Erythroblast (primary cell): ENCODE measurements around the gene APOL4.
"Not testable (repeated sequence)": the region's sequence is repeated elsewhere in the genome, so short reads cannot be mapped to it uniquely, and the experiment has no call there.

Experiments
- DNase-seq, 2 experiments: peaks; one replicate each; lab custom pipeline; 2025; lab: John Stamatoyannopoulos, UW
- GATA1 ChIP-seq: IDR thresholded peaks from 2 replicates; pipeline ENCODE4 v1.6.1; 2011; ENCODE audit warnings: low read depth, mild to moderate bottlenecking, control low read depth, low read length, moderate library complexity
- POLR2A ChIP-seq: IDR thresholded peaks from 2 replicates; pipeline ENCODE4 v1.6.1; 2011; ENCODE audit warnings: mild to moderate bottlenecking, low read length

The APOL4 gene

DNA sequence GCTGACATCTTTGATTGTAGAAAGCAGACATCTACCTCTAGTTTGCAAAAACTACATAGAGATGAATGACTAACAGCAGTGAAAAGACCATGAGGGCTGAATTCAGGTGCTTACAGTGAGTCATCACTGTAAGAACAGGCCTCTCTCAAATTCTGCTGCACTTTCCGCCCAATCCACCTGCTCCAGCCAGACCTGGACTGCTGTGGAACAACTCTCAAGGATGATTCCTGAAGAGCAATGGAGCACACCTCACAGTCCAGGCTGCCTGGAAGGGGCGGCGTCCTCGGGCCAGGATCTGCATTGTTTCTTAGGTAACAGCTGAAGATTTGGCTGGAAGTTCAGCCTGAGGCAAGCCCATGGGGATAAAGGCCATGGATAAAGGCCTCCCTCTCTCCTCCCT lies 22.6 kb upstream of the APOL4 start:
- TF ChIP-seq POLR2A (no peak), GATA1 (no peak)
- no peak for DNase-seq

DNA sequence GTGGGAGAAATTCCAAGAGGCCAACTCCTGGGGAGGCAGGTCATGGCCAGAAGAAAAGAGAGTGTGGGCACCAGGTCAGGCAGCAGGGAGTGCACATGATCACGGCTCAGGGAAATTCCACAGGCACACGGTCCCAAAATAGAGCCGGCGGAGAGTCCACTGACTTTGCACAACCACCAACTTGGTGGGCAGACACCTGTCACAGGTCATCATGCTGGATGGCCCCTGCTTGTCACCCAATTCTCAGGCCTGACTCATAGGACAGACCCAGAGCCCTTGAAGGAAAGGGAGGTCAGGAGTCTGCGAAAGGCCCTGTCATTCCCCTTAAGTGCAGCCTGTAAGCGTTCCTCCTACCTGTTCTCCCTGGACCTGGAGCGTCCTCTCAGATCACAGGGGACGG lies 21.9 kb upstream of the APOL4 start:
- TF ChIP-seq POLR2A (no peak), GATA1 (no peak)
- DNase-seq: no peak

DNA sequence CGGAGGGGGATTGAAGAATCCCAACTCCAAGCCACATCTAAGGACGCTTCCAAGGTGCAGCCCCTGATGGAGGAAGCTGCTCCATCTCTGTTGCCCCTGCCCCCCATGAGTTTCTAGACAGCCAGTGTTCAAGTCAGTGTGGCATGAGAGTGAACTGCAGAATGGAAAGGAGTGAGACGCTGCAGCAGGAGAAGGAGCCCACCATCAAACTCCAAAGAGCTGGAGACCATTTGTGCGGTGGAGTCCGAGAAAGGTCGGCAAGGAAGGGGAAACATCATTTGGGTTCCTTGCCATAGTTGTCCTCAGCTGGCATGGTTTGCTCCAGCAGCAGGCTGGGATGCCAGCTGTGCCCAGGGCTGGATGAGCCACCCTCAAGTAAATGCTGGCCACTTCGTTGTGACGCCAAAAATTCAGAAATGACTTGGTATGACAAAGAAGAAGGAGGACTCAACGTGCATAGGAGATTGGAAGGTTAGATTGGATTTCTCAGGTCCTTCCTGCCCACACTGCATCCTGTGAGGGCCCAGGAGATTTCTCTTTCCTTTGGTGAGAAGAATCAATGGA lies 21.4 kb upstream of the APOL4 start:
- TF ChIP-seq GATA1: no peak
- no peak for TF ChIP-seq POLR2A
- DNase-seq: no peak

DNA sequence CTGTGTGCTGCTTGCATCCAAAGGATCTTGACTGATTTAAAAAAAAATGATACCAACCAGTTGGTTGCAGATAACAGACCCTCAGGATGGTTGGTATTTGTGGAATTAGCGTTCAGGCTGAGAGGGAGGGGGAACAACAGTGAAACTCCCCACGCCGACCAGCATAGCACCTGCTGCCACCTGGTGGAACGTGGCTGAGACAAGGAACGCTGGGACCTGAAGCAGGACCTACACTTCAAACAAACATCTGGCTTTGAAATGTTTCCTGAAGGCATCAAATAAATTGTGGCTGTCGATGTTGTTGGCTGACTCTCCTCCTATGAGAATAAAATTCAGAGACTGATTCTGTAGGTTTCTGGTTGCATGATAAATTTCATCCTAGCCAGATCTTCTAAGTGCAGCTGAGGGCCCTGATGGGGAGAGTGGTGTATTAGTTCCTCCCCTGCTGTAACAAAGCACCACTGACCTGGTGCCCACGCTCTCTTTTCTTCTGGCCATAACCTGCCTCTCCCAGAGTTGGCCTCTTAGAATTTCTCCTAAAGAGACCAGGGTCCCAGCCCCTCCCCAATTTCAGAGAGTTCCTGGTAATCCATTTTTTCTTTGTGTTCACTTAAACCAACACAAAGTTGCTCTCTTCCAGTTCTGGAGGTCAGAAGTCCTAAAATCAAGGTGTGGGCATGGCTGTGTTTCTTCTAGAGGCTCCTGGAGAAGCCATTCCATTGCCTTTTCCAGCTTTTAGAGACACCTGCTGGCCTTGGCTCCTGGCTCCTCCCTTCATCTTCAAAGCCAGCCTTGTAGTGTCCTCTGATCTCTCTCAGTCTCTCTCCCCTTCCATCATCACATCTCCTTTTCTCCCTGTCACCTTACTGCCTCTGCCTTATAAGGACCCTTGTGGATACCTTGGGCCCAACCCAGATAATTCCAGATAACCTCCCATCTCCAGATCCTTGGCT lies 20.5 kb upstream of the APOL4 start:
- TF ChIP-seq POLR2A: no peak
- TF ChIP-seq GATA1: no peak
- DNase-seq: peak; percentile 62 to 77

DNA sequence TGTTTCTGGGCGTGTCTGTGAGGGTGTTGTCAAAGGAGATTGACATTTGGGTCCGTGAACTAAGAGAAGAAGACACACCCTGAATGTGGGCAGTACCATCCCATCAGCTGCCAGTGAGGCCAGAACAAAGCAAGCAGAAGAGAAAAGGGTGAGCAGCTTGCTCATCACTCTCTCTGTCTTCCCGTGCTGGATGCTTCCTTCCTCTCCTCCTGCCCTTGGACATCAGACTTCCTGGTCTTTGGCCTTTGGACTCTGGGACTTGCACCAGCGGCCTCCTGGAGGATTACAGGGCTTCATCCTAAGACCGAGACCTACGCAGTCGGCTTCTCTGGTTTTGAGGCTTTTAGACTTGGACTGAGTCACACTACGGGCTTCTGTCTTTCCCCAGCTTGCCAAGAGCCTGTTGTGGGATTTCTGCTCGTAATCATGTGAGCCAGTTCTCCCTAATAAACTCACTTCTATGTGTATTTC lies 18.9 kb upstream of the APOL4 start:
- DNase-seq: peak; percentile 36 to 49
- TF ChIP-seq GATA1: no peak
- TF ChIP-seq POLR2A: peak; percentile 63

DNA sequence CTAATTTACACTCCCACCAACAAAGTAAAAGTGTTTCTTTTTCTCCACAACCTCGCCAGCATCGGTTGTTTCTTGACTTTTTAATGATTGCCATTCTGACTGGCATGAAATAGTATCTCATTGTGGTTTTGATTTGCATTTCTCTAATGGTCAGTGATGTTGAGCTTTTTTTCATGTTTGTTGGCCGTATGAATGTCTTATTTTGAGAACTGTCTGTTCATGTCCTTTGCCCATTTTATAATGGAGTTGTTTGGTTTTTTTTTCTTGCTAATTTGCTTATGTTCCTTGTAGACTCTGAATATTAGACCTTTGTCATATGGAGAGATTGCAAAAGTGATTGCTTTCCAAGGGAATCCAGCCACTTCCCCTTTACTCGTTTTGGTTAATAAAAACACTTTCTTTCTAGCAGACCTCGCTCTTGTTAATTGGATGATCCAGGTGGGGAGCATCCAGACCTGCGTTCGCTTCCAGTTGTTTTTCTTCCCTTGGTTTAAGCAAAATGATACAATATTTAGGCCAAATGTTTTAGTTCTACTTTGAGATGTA lies 17.1 kb upstream of the APOL4 start:
- DNase-seq: no peak
- TF ChIP-seq POLR2A (no peak), GATA1 (no peak)

DNA sequence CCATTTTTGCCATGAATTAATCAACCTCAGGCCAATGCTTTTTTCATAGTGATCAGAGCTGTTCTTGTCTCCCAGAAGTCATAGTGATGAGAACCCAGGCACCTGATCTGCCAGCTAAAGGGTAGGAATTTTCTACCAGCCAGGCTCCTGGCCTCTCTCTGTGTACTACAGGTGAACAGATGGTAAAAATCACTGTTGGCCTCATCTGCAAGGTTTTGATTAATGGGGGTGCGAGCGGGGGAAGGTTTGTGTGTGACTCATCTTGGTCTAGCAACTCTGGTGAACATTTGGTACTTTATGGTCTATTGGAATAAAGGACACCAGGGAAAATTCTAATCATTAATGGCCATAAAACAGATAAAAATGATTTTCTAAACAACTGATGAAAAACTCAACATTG lies 14.4 kb upstream of the APOL4 start:
- DNase-seq: no peak
- no peak for TF ChIP-seq GATA1

DNA sequence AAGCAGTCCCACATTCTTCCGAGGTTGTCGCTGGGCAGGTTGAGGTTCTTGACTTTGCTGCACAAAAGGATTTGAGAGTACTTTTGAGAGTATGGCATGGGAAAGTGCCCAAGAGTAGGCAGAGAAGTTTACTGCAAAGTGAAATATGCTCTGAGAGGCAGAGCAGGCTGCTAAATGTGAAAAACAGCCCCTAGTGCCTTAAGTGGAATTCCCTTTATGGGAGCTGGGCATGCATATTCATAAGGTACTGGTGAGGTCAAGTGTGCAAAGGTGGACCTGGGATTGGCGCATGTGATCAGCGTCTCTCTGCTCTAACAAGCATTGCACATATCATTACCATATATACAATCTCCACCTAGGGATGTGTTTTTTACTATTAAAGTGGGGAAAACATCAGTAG lies 12.0 kb upstream of the APOL4 start:
- DNase-seq: no peak

DNA sequence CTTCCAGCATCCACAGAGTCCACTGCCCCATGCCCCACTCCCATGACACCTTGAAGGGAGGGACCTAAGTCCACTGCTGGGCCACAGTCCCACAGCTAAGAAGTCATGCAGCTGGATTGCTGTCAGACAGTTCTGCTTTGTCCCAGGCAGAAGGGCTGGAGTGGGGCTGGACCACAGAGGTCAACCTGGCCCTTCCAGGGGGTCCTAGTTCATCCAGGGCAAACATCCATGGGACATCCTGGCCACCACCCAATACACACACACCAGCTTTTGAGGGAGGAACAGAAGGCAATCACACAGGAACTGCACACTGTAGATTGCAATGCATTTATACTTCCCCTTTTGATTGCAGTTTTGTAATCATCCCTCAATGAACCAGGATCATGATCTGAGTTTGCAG lies 11.3 kb upstream of the APOL4 start:
- TF ChIP-seq GATA1 (no peak), POLR2A (no peak)
- DNase-seq: no peak

More for the DNA sequence above, 12.0 kb upstream of the APOL4 start:
- TF ChIP-seq GATA1 (no peak), POLR2A (no peak)

DNA sequence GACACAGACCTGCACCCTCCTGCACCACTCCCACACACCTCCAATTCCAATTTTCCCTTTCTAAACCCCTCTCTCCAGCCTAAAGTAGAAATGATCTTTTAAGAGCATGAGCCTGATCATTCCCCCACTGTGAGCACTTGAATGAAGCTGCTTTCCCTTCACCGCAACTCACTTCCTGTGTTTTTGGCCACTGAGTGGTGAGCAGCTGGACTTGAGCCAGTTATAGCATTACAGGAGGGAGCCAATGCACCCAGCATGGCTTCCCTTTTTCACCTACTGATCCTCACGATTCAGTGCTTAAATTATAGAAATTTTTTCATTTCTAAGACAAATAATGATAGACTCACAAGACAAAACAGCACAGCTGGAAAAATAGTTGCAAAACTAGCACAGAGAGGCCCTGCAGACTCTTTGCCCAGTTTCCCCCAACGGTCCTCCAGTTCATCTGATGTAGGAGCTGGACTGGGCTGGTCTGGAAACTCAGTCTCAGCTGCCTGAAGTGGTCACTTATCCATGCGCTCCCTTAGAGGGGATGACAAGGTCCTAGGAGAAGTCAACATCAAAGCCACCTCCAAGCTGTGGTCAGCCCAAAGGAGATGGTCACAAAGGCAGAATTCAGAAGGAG lies 9.7 kb upstream of the APOL4 start:
- no peak for DNase-seq
- TF ChIP-seq GATA1: no peak
- no peak for TF ChIP-seq POLR2A

DNA sequence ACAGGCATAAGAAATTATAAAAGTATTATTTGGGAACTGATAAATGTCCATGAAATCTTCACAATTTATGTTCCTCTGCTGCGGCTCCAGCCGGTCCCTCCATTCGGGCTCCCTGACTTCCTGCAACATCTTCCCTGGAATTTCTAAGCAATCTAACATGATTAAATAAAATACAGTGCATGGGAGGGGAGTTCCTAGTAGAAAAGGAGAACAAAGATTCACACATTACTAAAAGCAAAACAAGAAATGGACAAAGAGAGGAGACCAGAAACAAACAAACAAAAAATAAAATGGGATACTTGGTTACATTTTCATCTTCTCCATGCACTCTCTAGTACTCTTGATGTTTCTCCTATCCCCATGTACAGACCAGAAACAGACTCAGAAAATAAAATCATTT lies 8.6 kb upstream of the APOL4 start:
- TF ChIP-seq POLR2A (no peak), GATA1 (no peak)
- no peak for DNase-seq

DNA sequence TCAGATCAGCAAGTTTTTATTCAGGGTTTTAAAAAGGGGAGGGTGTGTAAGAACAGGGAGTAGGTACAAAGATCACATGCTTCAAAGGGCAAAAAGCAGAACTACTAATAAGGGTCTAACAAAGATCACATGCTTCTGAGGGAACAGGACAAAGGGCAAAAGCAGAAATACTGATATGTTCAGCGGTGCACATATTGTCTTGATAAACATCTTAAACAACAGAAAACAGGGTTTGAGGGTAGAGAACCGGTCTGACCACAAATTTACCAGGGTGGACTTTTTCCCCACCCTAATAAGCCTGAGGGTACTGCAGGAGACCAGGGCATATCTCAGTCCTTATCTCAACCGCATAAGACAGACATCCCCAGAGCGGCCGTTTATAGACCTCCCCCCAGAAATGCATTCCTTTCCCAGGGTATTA lies 7.9 kb upstream of the APOL4 start:
- peak; percentile 13 to 30 for DNase-seq

DNA sequence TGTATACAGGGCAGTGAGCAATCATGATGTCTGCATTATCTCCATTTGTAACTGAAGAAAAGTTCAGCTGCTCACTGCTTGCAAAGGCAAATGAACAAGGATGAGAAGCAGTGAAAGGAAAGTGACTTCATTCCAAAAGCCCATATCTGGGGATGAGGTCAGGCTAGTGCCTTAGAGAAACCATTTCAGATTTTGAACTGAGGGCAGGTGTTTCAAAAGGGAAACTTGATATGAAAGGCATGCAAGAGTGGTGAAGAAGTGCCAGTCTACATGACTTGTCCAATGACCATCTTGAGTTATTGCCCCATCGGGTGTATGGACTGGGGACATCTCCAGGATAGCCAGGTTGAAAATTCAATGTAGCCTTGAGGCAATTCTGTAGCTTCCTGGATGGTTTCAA lies 7.3 kb upstream of the APOL4 start:
- TF ChIP-seq POLR2A: no peak
- TF ChIP-seq GATA1: no peak
- no peak for DNase-seq

DNA sequence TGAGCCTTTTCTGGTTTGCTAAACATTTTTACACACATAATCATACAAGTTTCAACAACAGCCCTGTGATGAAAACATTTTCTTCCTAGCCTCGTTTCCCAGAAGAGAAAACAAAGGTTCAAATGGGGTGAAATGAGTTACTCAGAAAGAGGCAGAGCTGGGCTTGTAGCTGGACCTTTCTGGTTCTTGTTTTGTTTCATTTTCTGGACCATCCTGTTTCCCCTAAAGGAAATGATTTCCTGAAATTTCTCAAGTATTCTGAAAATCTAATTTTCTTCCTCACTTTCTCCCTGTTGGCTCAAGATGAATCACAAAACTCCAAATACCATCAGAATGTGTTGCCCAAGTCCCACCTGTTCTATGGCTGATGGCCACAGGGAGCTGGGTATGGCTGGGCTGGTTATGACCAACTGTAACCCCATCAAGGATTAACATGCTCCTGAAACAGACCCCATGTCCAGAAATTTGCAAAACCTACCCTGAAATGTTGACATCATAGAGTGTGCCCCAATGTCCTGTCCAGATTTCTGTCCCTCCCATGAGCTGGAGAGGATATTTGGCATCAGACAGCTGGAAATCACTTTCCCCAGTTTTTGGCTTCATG lies 6.7 kb upstream of the APOL4 start:
- no peak for DNase-seq
- TF ChIP-seq POLR2A (no peak), GATA1 (no peak)

DNA sequence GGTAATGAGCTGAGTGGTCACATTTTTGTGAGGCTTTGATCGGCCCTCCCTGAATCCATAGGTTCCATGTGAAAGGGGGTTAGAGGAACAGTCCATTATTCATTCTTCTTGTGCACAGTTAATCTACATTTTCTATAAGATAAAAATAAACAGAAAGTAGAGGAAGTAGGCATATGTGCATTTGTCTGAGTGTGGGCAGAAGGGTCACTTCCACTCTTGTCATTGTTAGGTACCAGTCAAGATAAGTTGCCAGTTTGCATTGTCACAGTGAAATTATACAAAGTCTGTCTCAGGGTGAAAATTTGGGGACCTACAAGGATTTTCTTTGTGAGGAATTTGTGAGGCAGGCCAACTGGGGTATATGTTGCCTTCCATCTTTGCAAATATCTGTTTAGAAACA lies 4.6 kb upstream of the APOL4 start:
- no peak for TF ChIP-seq POLR2A
- no peak for TF ChIP-seq GATA1
- no peak for DNase-seq

DNA sequence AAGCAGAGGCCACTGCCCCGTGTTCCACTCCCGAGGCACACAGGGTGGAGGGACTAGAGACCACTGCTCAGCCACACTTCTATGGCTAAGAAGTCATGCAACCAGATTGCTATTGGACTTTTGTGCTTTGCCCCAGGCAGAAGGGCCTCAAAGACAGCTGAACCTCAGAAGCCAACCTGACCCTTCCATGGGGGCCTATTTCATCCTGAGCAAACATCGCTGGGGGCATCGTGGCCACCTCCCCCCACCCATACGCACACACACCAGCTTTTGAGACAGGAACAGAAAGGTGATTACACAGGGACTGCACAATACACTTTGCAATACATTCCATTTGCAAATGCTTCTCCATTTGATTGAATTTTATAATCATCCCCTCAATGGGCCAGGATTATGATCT lies 4.0 kb upstream of the APOL4 start:
- DNase-seq: not testable (repeated sequence)
